IPS-18c (cell line): ENCODE results near the gene TAF1.
"Not testable (repeated sequence)": the region's sequence is repeated elsewhere in the genome, so short reads cannot be mapped to it uniquely, and the experiment has no call there.

Experiments used
- H3K4me3 ChIP-seq: 2 replicates; pipeline ENCODE4 v1.7.0; 2013; ENCODE audit warnings: low read depth, mild to moderate bottlenecking, low read length, moderate library complexity; ENCODE audit not compliant: insufficient read depth
- H3K9me3 ChIP-seq: one replicate; pipeline ENCODE4 v1.6.1; 2013; ENCODE audit warnings: mild to moderate bottlenecking, low read length, moderate library complexity; ENCODE audit not compliant: control insufficient read depth, insufficient read depth

Gene TAF1

DNA sequence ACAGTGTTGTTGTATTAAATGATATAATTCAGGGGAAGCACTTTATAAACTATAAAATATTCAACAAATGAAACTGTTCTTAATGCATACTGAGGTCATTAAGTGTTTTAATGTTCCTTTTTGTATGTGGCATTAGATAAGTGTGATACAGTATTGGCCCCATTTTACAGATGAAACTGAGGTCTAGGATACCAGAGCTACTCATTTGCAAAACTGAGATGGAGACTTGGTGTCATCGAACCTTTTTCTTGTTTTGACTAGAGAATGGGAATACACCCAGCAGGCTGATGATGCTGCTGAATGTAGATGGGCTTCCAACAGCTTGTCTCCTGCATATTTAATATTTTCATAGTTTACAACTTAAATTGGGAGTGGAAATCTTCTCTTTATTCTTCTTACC is 34.6 kb downstream of the TAF1 start:
- Histone ChIP-seq H3K4me3 (no peak overlapping the region), H3K9me3 (peaks cover 8% of the 10 kb centered on the region)

DNA sequence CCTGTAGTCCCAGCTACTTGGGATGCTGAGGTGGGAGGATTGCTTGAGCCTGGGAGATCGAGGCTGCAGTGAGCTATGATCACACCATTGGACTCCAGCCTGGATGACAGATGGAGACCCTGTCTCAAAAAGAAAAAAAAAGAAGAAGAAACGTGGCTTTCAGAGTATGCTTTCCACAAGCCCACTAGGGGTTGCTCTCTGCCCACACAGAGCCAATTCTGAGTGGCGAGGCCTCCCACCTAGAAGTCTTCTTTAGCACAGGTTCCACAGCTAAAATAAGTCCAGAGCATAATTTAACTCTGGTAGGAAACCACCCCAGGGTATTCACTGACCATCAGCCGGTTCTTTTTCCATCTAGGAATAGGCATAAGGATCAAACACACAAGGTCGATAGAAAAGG is 50.1 kb downstream of the TAF1 start:
- H3K9me3 ChIP-seq, result not testable (repeated sequence)

DNA sequence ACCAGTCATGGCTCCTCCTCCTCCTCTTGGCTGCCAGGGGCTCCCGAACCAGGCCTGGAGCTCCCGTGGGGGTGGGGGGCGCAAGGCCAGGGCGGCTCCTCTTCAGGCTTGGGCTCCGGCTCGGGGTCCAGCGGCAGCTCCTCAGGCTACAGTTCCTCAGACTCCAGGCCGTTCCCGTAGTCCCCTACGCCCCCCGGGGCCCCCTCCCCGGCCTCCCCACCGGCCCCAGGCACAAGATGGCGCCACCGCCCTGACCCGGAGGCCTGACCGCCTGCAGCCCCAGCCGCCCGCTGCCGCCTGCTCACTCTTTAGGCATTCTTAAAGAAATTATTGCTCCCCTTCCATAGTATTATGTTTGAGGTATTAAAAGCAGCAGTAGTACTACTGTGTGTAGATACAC is 54.5 kb downstream of the TAF1 start:
- Histone ChIP-seq H3K9me3 (peaks cover 5% of the 10 kb centered on the region), H3K4me3 (no peak overlapping the region)

More for the DNA sequence above, 50.1 kb downstream of the TAF1 start:
- not testable (repeated sequence) for H3K4me3 ChIP-seq

DNA sequence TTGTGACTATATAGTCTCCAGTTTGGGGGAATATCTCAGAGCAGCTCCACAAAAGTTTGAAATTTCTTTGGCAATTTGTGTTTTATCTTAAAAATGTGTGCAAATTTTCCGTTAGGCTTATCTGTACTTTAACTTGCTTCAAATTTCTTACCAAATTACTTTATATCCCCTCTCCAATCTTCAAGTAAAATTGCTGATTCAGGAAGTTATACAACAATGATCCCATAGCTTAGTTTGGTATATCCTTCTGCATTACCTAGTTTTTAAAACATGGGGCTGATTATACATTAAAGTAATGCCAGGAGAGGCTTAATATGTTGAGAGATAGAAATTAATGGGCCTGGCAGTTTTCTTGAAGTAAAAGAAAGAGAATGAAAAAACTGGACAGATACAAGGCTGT is 66.6 kb downstream of the TAF1 start:
- Histone ChIP-seq H3K9me3 (no peaks in the 10 kb centered on the region), H3K4me3 (no peak overlapping the region)

DNA sequence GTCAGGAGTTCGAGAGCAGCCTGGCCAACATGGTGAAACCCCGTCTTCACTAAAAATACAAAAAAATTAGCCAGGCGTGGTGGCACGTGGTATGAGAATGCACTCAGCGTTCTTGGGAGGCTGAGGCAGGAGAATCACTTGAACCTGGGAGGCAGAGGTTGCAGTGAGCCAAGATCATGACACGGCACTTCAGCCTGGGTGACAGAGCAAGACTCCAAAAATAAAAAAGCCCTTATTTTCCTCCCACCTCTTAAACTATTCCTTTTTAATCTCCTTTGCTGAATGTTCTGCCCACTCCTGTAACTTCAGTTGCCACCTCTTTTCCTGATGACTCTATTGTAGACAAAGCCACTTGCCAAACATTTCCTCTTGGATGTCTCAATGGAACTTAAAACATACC is 72.6 kb downstream of the TAF1 start:
- Histone ChIP-seq H3K4me3 (no peak overlapping the region), H3K9me3 (peaks cover 3% of the 10 kb centered on the region)

DNA sequence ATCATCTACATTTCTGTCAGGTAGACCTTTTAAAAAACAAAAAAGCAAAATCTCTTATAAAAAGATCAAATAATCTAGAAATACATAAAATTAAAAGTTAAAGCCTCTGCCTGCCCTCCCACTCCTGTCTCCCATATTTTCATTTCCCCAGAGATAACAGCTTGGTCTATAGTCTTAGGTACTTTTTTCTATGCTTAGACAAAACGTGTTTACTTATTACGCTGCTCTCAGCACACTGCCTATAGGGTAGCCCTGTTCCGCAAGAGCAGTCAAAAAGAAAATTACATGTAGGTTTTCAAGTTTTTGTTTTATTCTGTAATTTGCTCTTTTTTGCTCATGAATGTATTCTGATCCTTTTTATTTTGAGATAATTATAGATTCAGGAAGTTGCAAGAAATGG is 73.3 kb downstream of the TAF1 start:
- H3K9me3 ChIP-seq, result peaks cover 3% of the 10 kb centered on the region
- no peak overlapping the region for H3K4me3 ChIP-seq

DNA sequence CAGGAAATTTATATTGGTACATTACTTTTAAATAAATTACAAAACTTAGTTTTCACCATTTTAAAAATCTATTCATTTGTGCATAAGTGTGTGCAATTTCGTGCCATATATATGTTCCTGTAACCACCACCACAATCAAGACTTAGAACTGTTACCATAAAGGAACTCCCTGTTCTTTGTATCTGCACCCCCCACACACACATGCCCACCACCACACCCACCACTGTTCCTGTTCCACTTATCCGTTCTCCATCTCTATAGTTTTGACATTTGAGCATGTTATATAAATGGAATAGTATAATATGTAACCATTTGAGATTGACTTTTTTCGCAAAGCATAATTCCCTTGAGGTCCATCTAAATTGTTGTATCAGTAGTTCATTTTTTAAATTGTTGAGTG is 73.7 kb downstream of the TAF1 start:
- Histone ChIP-seq H3K4me3 (no peak overlapping the region), H3K9me3 (peaks cover 3% of the 10 kb centered on the region)

DNA sequence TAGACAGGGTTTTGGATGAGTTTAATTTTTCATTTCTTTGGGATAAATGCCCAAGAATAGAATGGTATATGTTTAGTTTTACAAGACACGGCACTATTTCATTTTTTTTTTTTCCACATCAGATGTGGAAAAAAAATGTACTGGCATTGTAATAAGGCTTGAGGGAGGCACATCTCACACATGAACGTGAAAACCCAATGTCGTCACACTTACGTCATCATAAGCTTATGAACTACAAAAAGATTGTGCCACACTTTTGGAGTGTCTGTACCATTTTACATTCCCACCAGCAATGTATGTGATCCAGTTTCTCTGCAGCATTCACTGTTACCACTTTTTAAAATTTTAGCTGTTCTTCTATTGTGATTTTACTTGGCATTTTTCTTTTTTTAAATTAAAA is 74.2 kb downstream of the TAF1 start:
- H3K9me3 ChIP-seq, result peaks cover 3% of the 10 kb centered on the region
- H3K4me3 ChIP-seq, result no peak overlapping the region

DNA sequence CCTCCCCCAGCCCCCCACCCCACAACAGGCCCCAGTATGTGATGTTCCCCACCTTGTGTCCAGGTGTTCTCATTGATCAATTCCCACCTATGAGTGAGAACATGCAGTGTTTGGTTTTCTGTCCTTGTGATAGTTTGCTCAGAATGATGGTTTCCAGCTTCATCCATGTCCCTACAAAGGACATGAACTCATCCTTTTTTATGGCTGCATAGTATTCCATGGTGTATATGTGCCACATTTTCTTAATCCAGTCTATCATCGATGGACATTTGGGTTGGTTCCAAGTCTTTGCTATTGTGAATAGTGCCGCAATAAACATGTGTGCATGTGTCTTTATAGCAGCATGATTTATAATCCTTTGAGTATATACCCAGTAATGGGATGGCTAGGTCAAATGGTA is 75.7 kb downstream of the TAF1 start:
- not testable (repeated sequence) for H3K4me3 ChIP-seq, H3K9me3 ChIP-seq

DNA sequence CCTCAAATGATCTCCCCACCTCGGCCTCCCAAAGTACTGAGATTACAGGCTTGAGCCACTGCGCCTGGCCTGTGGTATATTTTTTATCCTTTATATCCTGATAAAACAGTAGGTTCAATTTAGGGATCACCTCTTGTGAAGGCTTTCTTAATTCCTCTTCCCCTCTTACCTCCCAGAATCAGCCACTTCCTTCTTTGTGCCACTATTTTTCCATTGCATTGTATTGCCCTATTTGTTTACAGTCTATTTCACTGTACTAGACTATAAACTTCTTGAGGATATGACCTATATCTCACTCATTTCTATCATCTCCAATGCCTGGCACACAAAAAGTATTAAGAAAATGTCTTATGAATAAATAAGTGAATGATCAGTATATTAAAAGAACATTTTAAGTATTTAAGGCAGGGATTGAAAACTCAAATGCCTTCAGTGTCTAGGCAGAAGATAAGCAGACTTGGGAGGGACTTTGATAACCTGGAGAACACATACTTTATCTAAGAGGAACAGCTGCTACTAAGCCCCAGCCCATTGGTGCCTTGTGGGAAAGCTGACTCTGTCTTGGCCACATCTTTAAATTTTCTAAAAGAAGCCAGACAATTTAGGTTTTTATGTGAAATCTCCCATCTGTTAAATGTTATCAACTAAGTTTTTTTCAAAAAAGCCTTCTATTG is 84.4 kb downstream of the TAF1 start:
- H3K9me3 ChIP-seq, result peaks cover 2% of the 10 kb centered on the region
- H3K4me3 ChIP-seq, result no peak overlapping the region

DNA sequence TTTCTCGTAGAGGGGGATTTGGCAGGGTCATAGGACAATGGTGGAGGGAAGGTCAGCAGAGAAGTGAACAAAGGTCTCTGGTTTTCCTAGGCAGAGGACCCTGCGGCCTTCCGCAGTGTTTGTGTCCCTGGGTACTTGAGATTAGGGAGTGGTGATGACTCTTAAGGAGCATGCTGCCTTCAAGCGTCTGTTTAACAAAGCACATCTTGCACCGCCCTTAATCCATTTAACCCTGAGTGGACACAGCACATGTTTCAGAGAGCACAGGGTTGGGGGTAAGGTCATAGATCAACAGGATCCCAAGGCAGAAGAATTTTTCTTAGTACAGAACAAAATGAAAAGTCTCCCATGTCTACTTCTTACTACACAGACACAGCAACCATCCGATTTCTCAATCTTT is 85.4 kb downstream of the TAF1 start:
- H3K9me3 ChIP-seq, H3K4me3 ChIP-seq: not testable (repeated sequence)

DNA sequence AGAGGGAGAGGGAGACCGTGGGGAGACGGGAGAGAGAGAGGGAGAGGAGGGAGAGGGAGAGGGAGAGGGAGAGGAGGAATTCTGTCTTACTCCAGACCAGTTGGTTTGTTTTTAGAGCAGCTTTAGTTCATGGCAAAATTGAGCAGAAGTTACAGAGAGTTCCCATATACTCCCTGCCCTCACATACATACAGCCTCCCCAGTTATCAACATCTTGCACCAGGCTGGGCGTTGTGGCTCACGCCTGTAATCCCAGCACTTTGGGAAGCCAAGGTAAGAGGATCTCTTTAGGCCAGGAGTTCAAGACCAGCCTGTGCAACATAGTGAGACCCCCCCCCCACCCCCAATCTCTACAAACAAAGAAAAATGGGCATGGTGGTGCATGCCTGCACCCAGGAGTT is 86.9 kb downstream of the TAF1 start:
- H3K4me3 ChIP-seq, result no peak overlapping the region
- peaks cover 2% of the 10 kb centered on the region for H3K9me3 ChIP-seq

DNA sequence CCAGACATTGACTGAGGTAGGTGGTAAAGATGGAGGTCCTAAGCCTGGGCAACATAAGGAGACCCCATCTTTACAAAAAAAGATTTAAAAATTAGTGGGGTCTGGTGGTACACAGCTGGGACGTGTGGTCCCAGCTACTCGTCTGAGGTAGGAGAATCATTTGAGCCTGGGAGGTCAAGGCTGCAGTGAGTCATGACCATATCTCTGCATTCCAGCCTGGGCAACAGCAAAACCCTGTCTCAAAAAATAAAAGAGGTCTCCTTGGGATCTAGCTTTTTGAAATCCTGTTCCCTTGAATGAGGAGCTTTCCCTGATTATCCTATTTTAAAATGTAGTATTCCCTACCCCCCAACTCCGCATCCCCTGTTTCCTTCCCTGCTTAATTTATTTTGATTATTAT is 88.1 kb downstream of the TAF1 start:
- Histone ChIP-seq H3K4me3 (no peak overlapping the region), H3K9me3 (peaks cover 2% of the 10 kb centered on the region)

DNA sequence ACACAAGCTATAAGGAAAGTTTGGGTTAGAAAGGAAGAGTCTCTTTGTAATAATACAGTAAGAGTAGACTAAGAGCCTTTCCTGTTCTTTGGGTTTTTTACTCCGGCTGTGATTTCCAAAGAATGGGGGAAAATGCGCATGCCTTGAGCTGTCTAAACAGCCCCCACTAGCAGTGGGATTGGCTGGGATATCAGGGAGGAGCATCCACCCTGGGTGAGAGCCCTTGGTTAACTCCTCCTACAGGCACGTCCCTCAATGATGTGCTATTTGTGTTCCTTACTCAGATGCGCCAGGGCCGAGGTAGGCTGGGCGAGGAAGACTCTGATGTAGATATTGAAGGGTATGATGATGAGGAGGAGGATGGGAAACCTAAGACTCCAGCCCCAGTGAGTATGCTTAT is 92.7 kb downstream of the TAF1 start:
- no peak overlapping the region for H3K4me3 ChIP-seq
- peaks cover 3% of the 10 kb centered on the region for H3K9me3 ChIP-seq

DNA sequence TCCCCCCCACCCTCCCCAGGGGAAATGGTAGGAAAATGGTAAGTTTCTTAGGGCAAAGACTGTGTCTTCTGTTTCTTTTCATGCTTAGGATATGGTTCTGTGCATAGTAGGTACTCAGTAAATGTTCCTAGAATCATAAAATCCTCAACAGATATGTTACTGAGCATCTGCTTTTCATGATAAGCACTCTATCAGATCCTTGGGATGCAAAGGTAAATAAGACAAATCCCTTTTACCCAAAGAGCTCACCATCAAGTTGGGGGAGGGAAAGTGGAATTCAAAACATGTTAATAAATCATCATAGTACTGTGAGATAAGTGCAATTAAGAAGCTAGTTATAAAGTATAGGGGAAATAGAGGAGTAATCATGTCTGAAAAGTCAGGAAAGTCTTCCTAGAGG is 98.8 kb downstream of the TAF1 start:
- no peak overlapping the region for H3K4me3 ChIP-seq
- peaks cover 3% of the 10 kb centered on the region for H3K9me3 ChIP-seq

DNA sequence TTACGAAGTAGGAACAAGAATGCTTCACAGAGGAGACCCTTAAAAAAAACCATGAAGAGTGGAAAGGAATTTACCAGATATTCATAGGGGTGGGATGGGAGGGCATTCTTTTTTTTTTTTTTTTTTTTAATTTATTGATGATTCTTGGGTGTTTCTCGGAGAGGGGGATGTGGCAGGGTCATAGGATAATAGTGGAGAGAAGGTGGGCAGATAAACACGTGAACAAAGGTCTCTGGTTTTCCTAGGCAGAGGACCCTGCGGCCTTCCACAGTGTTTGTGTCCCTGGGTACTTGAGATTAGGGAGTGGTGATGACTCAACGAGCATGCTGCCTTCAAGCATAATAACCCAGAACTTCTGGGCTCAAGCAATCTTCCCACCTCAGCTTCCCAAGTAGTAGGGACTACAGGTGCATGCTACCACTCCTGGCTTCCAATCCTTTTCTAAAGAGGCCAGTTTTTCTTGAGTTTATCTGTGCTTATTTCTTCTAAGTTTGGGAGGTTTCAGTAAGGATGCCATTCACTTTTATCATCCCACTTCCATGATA is 100.9 kb downstream of the TAF1 start:
- Histone ChIP-seq H3K9me3 (peaks cover 7% of the 10 kb centered on the region), H3K4me3 (no peak overlapping the region)

DNA sequence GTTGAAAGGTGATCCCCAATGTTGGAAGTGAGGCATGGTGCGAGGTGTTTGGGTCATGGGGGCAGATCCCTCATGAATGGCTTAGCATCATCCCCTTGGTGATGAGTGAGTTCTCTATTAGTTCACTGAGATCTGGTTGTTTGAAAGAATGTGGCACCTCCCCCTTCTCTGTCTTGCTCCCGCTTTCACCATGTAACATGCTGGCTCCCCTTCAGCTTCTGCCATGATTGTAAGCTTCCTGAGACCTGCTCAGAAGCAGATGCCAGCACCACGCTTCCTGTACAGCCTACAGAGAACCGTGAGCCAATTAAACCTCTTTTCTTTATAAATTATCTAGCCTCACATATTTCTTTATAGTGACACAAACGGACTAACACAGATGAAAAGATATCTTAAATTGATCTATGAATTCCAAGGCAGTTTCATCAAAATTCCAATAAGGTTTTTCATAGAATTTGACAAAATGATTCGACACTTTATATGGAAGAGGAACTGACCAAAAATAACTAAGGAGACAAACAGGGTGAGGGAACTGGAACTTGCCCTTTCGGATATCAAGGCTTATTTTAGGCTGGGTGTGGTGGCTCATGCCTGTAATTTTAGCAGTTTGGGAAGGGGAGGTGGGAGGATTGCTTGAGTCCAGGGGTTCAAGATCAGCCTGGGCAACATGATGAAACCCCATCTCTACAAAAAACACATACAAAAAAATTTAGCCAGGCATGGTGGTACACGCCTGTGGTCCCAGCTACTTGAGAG is 109.8 kb downstream of the TAF1 start:
- H3K9me3 ChIP-seq, result peaks cover 15% of the 10 kb centered on the region
- no peak overlapping the region for H3K4me3 ChIP-seq

DNA sequence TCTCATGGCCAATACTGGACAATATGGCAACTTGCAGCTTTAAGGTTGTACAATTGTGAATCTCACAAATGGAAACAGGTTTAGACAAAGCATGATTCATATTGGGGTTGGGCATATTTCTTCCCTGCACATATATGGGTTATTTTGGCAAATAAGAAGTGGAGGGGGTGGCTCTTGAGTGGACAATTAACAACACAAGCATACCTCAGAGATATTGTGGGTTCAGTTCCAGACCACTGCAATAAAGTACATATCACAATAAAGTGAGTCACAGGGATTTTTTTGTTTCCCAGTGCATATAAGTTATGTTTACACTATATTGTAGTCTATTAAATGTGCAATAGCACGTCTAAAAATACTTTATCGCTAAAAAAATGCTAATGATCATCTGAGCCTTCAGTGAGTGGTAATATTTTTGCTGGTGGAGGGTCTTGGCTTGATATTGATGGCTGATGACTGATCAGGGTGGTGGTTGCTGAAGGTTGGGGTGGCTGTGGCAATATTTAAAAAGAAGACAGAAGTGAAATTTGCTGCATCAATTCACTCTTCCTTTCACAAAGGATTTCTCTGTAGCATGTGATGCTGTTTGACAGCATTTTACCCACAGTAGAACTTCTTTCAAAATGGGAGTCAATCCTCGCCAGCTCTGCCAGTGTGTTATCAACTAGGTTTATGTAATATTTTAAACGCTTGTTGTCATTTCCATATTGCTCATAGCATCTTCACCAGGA is 116.2 kb downstream of the TAF1 start:
- Histone ChIP-seq H3K9me3 (peaks cover 6% of the 10 kb centered on the region), H3K4me3 (no peak overlapping the region)
